HG02870 (cell line): Measurements from ENCODE around the gene SAMD15.
"Not testable (repeated sequence)": the region's sequence is repeated elsewhere in the genome, so short reads cannot be mapped to it uniquely, and the experiment has no call there.

Experiments used
- ATAC-seq: cut with Tn5 transposase; IDR thresholded peaks from one replicate; pipeline ENCODE4 v1.9.1; 2021; ENCODE audit warnings: mild to moderate bottlenecking, moderate library complexity; ENCODE audit not compliant: unreplicated experiment

The SAMD15 gene

DNA sequence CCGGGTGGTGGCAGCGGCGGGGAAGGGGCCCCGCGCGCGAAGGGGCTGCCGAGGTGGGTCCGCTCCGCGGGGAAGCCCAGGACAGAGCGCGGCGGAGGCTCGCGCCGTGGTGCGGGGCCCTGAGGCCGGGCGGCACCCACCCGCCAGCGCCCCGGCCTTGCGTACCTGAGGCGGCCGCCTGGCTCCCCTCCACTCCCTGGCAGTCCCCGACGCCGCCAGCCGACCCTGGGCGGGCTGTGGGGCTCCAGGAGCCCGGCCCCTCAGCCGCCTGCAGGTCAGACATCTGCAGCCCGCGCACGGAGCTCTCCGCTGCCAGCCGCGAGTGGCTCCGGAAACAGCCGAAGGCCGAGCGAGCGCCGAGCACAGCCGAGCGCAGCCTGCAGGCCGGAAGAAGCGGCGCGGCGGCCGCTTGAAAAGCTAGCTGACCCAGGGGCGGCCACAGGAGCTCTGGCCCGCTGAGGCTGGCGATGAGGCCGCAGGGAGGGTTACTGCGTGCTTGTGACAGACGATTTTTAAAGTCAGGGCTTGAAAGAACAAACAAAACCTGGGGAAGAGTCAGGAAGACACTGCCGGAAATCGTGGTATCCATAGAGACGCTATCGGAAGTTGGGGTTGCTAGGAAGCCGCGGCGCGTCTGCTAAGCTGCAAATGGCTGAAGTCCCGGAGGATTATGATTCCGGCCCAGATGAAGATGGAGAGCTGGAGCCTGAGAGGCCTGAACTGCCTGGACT lies at the start of gene SAMD15, which contains the start of gene TMED8:
TSS of gene SAMD15 (plus strand) at position 609 of the 731 bp plus-strand sequence. CDS start at position 649, 40 bp downstream.
TSS of gene TMED8 (minus strand) at position 324 of the 731 bp plus-strand sequence. CDS start at position 283, 41 bp downstream.
- peak; percentile 77 for ATAC-seq

DNA sequence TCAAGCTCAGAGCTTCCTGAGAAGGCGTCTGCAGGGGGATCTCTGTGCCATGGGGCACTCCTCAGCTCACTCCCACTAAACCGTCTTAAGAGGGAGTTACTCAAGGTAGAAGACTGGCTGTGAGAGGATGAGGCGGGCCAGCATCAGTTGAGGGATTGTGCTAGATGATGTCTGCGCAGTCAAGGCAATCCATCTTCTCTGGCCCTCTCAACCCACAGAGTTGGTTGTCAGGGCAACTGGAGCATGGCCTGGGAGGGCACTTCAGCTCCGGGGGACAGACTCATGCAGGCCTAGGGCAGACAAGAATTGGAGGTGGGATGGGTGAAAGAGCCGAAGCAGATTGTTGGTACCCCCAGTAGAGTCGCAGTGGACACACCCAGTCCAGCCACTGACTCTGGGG lies 47.3 kb upstream of the SAMD15 start:
- ATAC-seq = no peak

DNA sequence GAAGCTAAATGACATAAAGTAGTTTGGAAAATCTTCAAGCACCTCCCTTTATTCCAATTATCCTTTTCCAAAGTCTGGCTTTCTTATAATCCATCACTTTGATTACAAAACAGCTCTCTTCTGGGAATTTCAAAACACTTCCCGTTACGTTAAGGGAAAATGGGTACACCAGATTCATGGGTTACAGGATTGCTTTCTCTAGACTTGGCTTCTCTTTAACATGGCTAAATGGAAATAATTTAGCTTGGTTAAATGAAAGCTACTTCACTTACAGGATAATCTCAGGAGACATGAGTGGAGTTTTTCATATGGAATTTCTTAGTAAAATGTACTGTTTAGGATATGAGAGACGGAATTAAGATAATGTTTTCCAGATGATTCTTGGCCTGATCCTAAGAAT lies 41.6 kb upstream of the SAMD15 start:
- ATAC-seq = no peak

DNA sequence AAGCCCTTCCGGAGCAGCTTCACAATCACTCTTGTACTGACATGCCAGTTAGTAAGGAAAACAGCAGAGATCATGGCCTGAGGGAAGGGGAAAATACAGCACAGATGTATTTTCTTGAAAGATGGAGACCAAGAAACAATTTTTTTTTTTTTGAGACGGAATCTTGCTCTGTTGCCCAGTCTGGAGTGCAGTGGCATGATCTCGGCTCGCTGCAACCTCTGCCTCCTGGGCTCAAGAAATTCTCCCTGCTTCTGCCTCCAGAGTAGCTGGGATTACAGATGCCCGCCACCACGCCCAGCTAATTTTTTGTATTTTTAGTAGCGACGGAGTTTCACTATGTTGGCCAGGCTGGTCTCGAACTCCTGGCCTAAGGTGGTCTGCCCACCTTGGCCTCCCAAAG lies 39.9 kb upstream of the SAMD15 start:
- not testable (repeated sequence) for ATAC-seq

DNA sequence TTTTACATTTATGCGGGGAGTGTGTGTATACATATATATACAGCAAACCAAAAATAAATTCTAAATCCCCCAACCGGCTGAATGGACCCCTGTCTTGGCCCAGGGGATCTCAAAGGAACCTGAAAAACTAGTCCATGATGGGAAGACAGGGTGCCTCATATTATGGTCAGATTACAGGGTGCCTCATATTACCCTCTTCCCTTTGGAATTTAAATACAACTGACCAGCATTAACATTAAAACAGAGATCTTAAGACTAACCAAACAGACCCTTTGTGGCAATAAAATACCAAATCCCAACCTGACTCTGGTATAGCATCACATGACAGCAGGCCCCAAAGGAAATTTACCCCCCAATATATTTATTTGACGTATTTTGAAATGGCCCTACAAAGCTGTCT lies 39.3 kb upstream of the SAMD15 start:
- no peak for ATAC-seq

DNA sequence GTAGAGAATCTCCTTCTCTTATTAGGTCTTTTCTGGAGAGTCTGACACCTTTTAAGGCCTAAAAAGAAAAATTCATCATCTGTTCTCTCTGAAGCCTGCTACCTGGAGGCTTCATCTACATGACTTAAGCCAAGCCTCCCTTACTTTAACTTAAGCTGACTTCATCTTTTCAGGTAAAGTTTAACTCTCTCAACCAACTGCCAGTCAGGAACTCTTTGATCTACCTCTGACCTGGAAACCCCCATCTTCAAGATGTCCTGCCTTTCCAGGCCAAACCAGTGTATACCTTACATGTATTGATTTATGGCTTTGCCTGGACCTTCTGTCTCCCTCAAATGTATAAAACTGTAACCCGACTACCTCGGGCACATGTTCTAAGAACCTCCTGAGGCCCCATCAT lies 38.9 kb upstream of the SAMD15 start:
- ATAC-seq = no peak

DNA sequence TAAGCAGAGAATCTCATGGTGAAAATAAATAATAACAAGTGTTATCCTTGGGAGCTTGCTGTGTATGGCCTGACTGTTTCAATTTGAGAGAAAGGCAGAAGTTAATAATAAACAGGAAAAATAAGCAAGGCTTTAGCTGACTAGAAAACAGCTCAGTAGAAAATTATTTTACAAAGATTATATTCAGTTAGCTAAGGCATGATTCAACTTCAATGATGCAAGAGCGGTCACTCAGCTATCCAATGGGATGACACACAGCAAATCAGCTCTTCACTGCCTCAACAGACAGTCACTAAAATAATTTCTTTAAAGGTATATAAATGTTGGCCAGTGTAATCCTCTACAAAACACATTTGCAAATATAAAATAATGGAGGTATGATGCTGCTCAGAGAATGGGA lies 37.8 kb upstream of the SAMD15 start:
- ATAC-seq = no peak

DNA sequence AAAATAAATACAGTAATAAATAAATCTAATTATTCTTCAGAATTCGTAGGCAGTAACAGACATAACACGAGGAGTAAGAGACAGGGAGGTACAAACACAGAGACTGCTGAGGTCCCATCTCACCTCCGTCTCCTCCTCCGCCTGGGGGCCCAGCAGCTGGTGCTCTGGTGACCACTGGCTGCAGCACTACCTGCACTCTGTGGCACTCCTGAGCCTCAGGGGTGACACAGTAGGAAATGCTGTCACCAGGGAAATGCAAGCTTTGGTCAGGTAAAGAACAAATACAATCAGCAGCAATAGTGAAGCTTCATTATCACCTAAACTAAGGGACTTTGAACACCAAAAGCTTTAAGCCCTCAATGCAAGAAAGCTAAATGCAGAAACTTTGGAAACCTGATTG lies 36.8 kb upstream of the SAMD15 start:
- no peak for ATAC-seq

DNA sequence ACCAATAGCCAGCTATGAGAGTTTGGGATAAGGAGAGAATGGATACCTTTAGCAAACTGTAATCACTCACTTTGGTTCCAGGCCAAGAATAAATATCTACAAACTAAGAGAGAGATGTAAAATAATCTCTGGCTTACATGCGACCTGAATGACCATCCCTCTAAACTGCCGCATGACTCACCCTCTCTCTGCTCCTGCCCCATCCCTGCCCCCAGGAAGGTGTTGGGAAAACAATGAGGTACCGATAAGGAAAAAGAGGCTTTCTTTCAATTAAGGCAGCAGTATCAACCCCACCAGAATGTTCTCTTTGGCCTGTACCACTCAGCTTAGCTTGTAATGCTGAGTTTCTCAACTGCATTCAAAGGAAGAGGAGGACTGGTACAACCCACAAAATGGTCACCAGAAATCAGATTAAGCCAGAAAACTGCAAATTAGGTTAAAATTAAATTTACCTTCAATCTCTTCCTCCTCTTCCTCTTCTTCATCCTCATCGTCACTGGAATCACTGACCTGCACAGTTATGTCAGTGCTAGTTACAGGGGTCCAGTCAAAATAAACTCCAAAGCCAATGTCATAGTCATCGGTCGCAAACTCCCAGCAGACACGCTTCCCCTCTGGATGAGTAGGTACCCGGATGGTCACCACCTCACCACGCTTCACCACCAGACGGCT lies 34.3 kb upstream of the SAMD15 start:
- ATAC-seq = no peak

DNA sequence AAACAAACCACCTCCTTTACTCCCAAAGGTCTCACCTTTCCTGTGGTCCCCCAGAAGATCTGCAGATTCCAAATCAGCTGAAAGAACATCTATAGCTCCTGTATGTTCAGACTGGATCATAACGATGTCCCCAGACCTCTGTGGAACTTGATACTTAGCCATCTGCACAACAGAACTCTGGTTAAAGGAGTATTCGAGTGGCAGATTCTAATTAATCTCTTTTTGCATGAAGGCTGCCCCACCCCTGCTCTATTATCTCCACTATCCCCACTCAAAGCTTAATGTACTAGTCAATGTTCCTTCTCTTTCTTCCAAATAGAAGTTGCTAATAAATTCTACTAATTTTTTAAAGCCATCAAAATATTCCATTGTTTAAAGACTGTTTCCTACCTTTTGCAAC lies 33.5 kb upstream of the SAMD15 start:
- ATAC-seq = no peak

DNA sequence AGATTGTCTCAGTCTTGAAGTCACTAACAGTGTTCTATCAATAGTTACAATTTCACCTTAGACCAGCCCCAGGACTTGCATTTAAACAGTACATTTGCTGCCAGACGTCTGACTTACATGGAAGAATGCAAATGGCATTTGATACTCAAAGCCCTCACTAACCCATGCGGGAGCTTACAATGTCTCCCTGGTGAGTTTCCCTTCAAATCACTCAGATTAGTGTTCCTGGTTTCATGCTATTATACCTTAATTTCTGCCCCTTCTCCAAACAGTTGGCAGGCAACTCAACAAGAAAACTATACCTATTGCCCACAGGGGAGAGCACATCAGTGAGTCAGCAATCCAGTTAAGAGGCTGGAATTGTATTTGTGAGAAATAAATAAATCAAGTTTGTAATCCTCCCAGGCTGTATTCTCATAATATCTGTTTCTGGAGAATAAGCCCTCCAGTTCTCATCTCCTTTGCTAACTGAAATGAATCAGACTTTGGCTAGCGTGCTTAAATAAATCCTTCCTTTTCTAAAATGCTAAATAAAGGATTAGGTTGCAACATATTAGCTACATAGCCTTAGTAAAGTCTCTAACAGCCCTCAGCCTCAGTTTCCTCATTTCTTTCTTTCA lies 32.7 kb upstream of the SAMD15 start:
- ATAC-seq = no peak

DNA sequence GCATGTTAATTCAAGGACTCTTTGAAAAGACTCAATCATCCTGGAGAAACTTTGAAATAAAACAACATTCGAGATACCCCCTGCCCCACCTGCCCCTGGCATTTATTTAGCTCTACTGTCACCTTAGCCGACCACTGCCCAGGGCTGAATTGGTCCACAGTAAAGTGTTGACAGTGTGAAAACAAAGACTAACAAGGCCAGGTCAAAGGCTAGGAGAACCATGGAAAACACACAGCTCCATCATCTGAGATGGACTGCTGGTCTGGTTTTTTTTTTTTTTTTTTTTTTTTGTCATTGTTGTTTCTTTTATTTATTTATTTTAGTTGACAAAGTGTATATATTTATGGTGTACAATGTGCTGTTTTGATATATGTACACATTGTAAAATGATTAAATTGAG lies 30.7 kb upstream of the SAMD15 start:
- ATAC-seq = no peak

DNA sequence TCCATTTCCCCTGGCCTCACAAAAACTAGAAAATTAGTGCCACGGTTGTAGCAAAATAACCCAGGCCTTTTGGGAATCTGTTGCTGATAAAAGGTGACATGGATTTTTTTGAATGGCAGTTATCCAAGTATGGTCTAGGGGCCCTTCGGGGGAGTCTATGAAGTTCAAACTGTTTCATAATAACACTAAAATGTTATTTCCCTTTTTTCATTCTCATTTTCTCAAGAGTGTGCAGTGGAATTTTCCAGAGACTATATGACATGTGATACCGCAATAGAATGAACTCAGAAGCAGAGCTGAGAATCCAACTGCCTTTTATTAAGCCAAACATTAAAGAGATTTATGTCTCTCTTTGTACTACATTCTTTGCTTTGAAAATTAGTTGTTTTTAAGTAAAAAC lies 29.4 kb upstream of the SAMD15 start:
- no peak for ATAC-seq

DNA sequence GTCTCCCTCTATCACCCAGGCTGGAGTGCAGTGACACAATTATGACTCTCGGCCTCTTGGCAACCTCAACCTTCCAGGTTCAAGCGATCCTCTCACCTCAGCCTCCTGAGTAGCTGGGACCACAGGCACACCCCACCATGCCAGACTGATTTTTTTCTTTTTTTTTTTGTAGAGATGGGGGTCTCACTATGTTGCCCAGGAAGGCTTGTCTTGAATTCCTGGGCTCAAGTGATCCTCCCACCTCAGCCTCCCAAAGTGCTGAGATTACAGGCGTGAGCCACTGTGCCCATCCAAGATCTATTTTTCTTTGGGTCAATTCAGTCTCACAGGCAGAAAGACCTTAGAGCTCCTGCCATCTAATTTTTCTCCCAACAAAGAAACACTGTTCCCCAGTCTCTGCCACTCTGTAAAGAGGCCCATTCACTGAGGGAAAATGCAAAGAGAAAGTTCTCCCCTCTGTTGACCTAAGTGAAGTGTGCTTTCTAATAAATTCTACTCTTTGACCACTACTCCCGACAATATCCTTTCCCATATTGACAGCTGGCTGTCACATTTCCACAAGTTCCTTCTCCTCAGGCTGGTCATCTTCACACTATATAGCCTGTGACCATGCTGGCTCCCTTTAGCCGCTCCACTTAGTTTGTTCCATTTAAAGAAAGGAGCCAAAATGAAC lies 23.6 kb upstream of the SAMD15 start:
- no peak for ATAC-seq

DNA sequence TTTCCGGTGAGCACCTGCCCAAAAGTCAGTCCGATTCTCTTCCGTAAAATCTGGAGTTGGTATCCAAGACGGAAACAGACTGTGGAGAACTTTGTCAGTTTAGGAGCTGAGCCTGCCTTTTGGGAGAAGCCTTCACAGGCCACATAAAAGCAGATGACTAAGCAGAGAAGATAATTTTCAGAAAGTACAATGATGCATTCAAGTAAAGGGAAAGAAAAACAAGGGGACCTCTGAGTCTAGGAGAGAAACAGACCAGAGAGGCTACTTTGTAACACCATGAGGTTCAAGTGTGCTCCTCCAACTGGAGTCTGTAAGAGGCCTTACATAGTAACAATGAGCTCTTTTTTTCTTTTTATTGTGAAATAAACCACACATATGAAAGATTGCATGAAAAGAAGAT lies 21.4 kb upstream of the SAMD15 start:
- no peak for ATAC-seq

DNA sequence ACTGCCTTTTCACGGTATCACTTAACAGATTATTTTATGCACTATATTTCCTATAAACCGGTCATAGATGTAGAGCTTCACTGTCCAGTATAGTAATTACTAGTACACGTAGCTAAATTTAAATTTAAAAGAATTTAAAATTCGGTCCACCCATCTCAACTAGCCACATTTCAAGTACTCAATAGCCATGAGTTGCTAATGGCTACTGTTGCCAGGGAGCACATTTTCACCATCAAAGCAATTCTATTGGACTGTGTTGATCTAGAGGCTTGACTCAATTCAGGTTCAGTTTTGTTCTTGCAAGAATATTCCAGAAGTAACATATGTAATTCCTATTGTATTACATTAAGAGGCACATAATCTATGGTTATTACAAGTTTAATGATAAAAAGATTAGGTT lies 20.3 kb upstream of the SAMD15 start:
- no peak for ATAC-seq

DNA sequence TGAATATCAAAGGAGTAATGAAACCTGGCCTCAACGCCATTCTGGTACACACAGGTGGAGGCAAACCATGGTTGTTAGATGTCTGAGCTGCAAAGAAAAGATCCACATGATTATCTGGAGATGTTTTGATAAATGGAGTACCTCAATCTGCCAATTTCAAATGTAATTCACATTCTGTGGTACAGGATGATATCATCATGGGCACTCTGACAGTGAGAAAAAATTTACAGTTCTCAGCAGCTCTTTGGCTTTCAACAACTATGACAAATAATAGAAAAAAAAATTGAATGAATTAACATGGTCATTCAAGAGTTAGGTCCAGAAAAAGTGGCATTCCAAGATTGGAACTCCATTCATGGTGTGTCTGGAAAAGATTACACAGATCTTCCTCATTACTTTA lies 17.6 kb upstream of the SAMD15 start:
- no peak for ATAC-seq

DNA sequence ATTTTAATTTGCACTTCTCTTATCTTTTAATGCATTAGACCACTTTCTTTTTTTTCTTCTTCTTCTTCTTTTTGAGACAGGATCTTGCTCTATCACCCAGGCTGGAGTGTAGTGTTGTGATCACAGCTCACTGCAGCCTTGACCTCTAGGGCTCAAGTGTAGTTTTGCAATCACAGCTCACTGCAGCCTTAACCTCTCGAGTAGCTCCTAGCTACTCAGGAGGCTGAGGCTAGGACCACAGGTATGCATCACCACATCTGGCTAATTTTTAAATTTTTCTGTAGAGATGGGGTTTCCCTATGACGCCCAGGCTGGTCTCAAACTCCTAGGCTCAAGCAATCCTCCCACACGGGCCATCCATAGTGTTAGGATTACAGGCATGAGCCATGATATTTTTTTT lies 13.0 kb upstream of the SAMD15 start:
- no peak for ATAC-seq

DNA sequence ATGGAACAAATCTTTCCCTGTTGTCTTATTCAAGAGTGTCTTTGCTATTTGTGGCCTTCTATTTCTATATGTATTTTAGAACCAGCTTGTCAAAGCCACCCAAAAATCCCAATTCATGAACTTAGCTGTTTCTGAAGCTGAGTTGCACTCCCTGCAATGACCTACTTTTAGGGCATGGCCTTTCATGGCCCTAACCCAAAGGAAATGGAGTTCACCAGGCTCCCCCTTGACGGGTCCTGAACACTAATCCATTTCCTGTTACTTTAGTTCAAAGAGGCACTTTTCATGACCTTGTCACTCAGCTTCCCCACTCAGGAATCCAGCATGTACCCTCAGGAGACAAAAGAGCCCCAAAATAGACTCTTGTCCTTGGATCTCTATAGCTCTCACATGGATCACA lies 7.9 kb upstream of the SAMD15 start:
- no peak for ATAC-seq

DNA sequence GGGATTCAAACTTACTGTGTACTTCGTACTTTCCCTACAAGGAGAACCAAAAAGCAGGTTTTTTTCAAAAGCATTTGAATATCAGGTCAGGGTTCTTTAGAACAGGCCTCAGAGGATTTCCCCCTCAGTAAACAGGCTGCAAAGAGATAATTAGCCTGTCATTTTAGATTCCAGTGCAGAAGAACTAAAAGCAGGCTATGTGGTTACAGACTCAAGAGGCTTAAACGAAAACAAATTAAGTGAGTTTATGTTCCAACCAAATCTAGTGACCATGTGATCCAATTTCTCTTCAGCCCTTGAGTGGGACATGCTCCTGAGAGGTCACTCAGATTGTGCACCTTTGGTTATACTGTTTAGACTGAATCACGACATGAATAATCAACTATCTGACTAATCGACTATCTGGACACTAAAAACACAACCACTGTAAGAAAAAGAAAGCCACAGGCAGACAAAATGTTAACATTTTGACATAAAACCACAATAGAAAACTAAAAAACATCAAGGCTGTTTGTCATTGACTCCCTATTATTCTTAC lies 4.8 kb upstream of the SAMD15 start:
- ATAC-seq = peak; percentile 38
